H1 (cell line): Measurements from ENCODE around the gene RAP2B. TPM values are rescaled to one million over a fixed set of nuclear protein-coding genes. Genes with fewer than 3 reads are reported as not detected.

ENCODE experiments used
- CTCF ChIA-PET: fragments of 300-600 bp; sonication (Branson Sonifier 250); formaldehyde crosslinking; loops from one replicate; lab custom pipeline; 2021; ENCODE audit not compliant: partially characterized antibody; lab: Charles Lee
- POLR2A ChIA-PET: fragments of 300-600 bp; sonication (Branson Sonifier 250); formaldehyde crosslinking; loops from one replicate; lab custom pipeline; 2021; ENCODE audit warnings: inconsistent platforms; ENCODE audit not compliant: partially characterized antibody; lab: Charles Lee
- DNase-seq, 2 experiments: peaks; one replicate each; pipeline versions ENCODE4 v3.0.0 to v3.0.0-alpha.2; 2010 to 2022; ENCODE audit warnings: low spot score in 2 of 2, low read depth in 1 of 2, mixed read lengths in 1 of 2
- FAIRE-seq: peaks from 2 replicates; lab custom pipeline; 2011; peaks lifted over from hg19 to GRCh38; lab: Jason Lieb, UNC
- H2AFZ ChIP-seq: 2 replicates; pipeline ENCODE4 v1.8.1; 2012; ENCODE audit warnings: low read length, inconsistent platforms
- H2AK5ac ChIP-seq: 2 replicates; pipeline ENCODE4 v1.6.1; 2013; ENCODE audit warnings: low read depth, low read length
- H2BK120ac ChIP-seq: replicated peaks from 2 replicates; pipeline ENCODE3; 2013; ENCODE audit warnings: low read depth, low read length, inconsistent platforms
- H2BK12ac ChIP-seq: 2 replicates; pipeline ENCODE4 v1.6.1; 2013; ENCODE audit warnings: low read depth, low read length
- H2BK15ac ChIP-seq: 2 replicates; pipeline ENCODE4 v1.6.1; 2013; ENCODE audit warnings: low read length
- H2BK20ac ChIP-seq: 2 replicates; pipeline ENCODE4 v1.6.1; 2013; ENCODE audit warnings: low read length
- H2BK5ac ChIP-seq: 2 replicates; pipeline ENCODE4 v1.6.1; 2013; ENCODE audit warnings: low read depth, low read length
- H3K14ac ChIP-seq: 2 replicates; pipeline ENCODE4 v1.6.1; 2013; ENCODE audit warnings: inconsistent platforms; ENCODE audit not compliant: insufficient read length
- H3K18ac ChIP-seq: 2 replicates; pipeline ENCODE4 v1.6.1; 2013; ENCODE audit warnings: low read length; ENCODE audit errors: extremely low read depth
- H3K23ac ChIP-seq: 2 replicates; pipeline ENCODE4 v1.6.1; 2013; ENCODE audit warnings: inconsistent platforms; ENCODE audit not compliant: insufficient read length
- H3K23me2 ChIP-seq: 2 replicates; pipeline ENCODE4 v1.6.1; 2013; ENCODE audit warnings: low read depth, low read length
- H3K27ac ChIP-seq: 2 replicates; pipeline ENCODE4 v1.6.1; 2011; ENCODE audit warnings: low read depth, low read length, inconsistent platforms
- H3K27me3 ChIP-seq, 4 experiments: replicated peaks in 1 of 4; 1 replicate in 1 of 4; 2 replicates in 3 of 4; pipeline versions ENCODE4 v1.6.1 to v1.8.1; 2011 to 2013; ENCODE audit warnings: low read length in 3 of 4, mild to moderate bottlenecking in 3 of 4, inconsistent platforms in 2 of 4, mixed read lengths in 2 of 4, moderate library complexity in 1 of 4; ENCODE audit not compliant: control insufficient read depth in 3 of 4, insufficient read depth in 3 of 4; ENCODE audit errors: extremely low read depth in 1 of 4
- H3K36me3 ChIP-seq, 4 experiments: 2 replicates each; pipeline versions ENCODE4 v1.6.1 to v1.8.1; 2011 to 2013; ENCODE audit warnings: mild to moderate bottlenecking in 4 of 4, low read length in 3 of 4, moderate library complexity in 2 of 4, control low read depth in 1 of 4, inconsistent platforms in 1 of 4; ENCODE audit not compliant: insufficient read depth in 4 of 4, control insufficient read depth in 2 of 4
- H3K4ac ChIP-seq: replicated peaks from 2 replicates; pipeline ENCODE3; 2013; ENCODE audit warnings: low read length, low read depth, mixed read lengths, inconsistent platforms; ENCODE audit not compliant: insufficient read length
- H3K4me1 ChIP-seq, 4 experiments: replicated peaks in 1 of 4; 1 replicate in 1 of 4; 2 replicates in 3 of 4; pipeline versions ENCODE4 v1.6.1 to v1.8.1; 2011 to 2013; ENCODE audit warnings: low read length in 3 of 4, inconsistent platforms in 2 of 4, mixed read lengths in 1 of 4; ENCODE audit not compliant: insufficient read depth in 4 of 4, control insufficient read depth in 3 of 4
- H3K4me2 ChIP-seq, 2 experiments: 2 replicates each; pipeline versions ENCODE4 v1.6.1 to v1.8.1; 2011 to 2013; ENCODE audit warnings: low read depth in 2 of 2, low read length in 2 of 2, control low read depth in 1 of 2, inconsistent platforms in 1 of 2, mild to moderate bottlenecking in 1 of 2; ENCODE audit not compliant: insufficient read depth in 1 of 2
- H3K4me3 ChIP-seq, 4 experiments: fragments of 200-600, 300-600 bp in 1 of 4; sonication (generic), shearing (Covaris generic), sonication (Bioruptor Twin) in 1 of 4; 2 replicates each; pipeline versions ENCODE4 v1.5.1 to v1.8.1; 2011 to 2016; ENCODE audit warnings: low read length in 4 of 4, low read depth in 3 of 4, control low read depth in 2 of 4, inconsistent platforms in 2 of 4, mild to moderate bottlenecking in 2 of 4, mixed read lengths in 1 of 4, moderate library complexity in 1 of 4; ENCODE audit not compliant: insufficient read depth in 2 of 4; ENCODE audit errors: extremely low read depth in 1 of 4
- H3K56ac ChIP-seq: replicated peaks from 2 replicates; pipeline ENCODE3; 2013; ENCODE audit warnings: low read depth, mild to moderate bottlenecking, mixed read lengths, low read length, inconsistent platforms; ENCODE audit not compliant: insufficient read length
- H3K79me1 ChIP-seq: 2 replicates; pipeline ENCODE4 v1.6.1; 2013; ENCODE audit warnings: low read depth, low read length, control low read depth
- H3K79me2 ChIP-seq, 2 experiments: 2 replicates each; pipeline versions ENCODE4 v1.6.1 to v1.8.1; 2012 to 2013; ENCODE audit warnings: low read length in 2 of 2, mild to moderate bottlenecking in 2 of 2, inconsistent platforms in 1 of 2; ENCODE audit not compliant: insufficient read depth in 2 of 2, control insufficient read depth in 1 of 2
- H3K9ac ChIP-seq, 4 experiments: replicated peaks in 1 of 4; 1 replicate in 1 of 4; 2 replicates in 3 of 4; pipeline versions ENCODE4 v1.6.1 to v1.8.1; 2011 to 2013; ENCODE audit warnings: low read depth in 3 of 4, low read length in 3 of 4, control low read depth in 2 of 4, mild to moderate bottlenecking in 2 of 4, moderate library complexity in 2 of 4, inconsistent platforms in 1 of 4; ENCODE audit errors: extremely low read depth in 1 of 4
- H3K9me3 ChIP-seq, 2 experiments: 2 replicates each; pipeline versions ENCODE4 v1.6.1 to v1.8.1; 2012 to 2013; ENCODE audit warnings: mild to moderate bottlenecking in 2 of 2, moderate library complexity in 2 of 2, control low read depth in 1 of 2, inconsistent platforms in 1 of 2, low read depth in 1 of 2, low read length in 1 of 2, mixed read lengths in 1 of 2; ENCODE audit not compliant: insufficient read depth in 2 of 2
- H4K20me1 ChIP-seq, 2 experiments: replicated peaks in 1 of 2; 2 replicates each; pipeline versions ENCODE3 to v1.8.1; 2011 to 2013; ENCODE audit warnings: inconsistent platforms in 2 of 2, low read length in 2 of 2, mild to moderate bottlenecking in 1 of 2; ENCODE audit not compliant: insufficient read depth in 2 of 2, control insufficient read depth in 1 of 2
- H4K5ac ChIP-seq: 2 replicates; pipeline ENCODE4 v1.6.1; 2013; ENCODE audit warnings: low read length, low read depth, mixed read lengths, inconsistent platforms; ENCODE audit not compliant: insufficient read length
- H4K8ac ChIP-seq: 2 replicates; pipeline ENCODE4 v1.8.0; 2013; ENCODE audit warnings: mild to moderate bottlenecking, moderate library complexity, low read length, inconsistent platforms; ENCODE audit not compliant: insufficient read depth; ENCODE audit errors: extremely low read depth
- H4K91ac ChIP-seq: replicated peaks from 2 replicates; pipeline ENCODE3; 2013; ENCODE audit warnings: low read length, mixed read lengths, inconsistent platforms; ENCODE audit not compliant: insufficient read length
- ASH2L ChIP-seq: fragments of 200-600, 300-600 bp; sonication (generic); IDR thresholded peaks from one replicate; pipeline ENCODE4 v1.7.1; 2017; ENCODE audit warnings: low read length
- CBX8 ChIP-seq: fragments of 300-800, 300-1000 bp; sonication (generic); IDR thresholded peaks from 2 replicates; pipeline ENCODE4 v1.7.1; 2016; ENCODE audit warnings: low read depth, low read length, borderline replicate concordance
- CHD1 ChIP-seq: IDR thresholded peaks from 2 replicates; pipeline ENCODE4 v1.6.1; 2012; ENCODE audit warnings: low read depth, low read length, improper control_type of control experiment
- CTBP2 ChIP-seq: IDR thresholded peaks from 2 replicates; pipeline ENCODE4 v1.7.0; 2011; ENCODE audit warnings: borderline replicate concordance, mild to moderate bottlenecking, moderate library complexity, mixed read lengths, low read length; ENCODE audit not compliant: insufficient read depth, insufficient read length
- EZH2 ChIP-seq: fragments of 200-600 bp; sonication (generic); IDR thresholded peaks from 2 replicates; pipeline ENCODE4 v1.7.1; 2012; ENCODE audit warnings: low read depth, mild to moderate bottlenecking, moderate library complexity, low read length, inconsistent platforms; ENCODE audit not compliant: severe bottlenecking
- GTF2F1 ChIP-seq: IDR thresholded peaks from 2 replicates; pipeline ENCODE4 v1.6.1; 2012; ENCODE audit warnings: low read depth, low read length, improper control_type of control experiment, borderline replicate concordance
- HDAC2 ChIP-seq, 2 experiments: fragments of 300-600 bp in 1 of 2; sonication (generic) in 1 of 2; IDR thresholded peaks; 2 replicates each; pipeline ENCODE4 v1.6.1; 2011 to 2012; ENCODE audit warnings: low read depth in 2 of 2, low read length in 2 of 2, mild to moderate bottlenecking in 2 of 2, moderate library complexity in 2 of 2, borderline replicate concordance in 1 of 2, inconsistent platforms in 1 of 2
- KDM1A ChIP-seq: fragments of 200-600, 300-600 bp; sonication (generic); IDR thresholded peaks from 2 replicates; pipeline ENCODE4 v1.7.1; 2016; ENCODE audit warnings: mild to moderate bottlenecking, low read length, borderline replicate concordance
- POLR2A ChIP-seq, 2 experiments: IDR thresholded peaks; 1 replicate in 1 of 2; 2 replicates in 1 of 2; pipeline ENCODE4 v1.6.1; 2011; ENCODE audit warnings: low read depth in 2 of 2, low read length in 2 of 2, mild to moderate bottlenecking in 2 of 2; ENCODE audit errors: control extremely low read depth in 1 of 2
- RFX5 ChIP-seq: IDR thresholded peaks from 2 replicates; pipeline ENCODE4 v1.6.1; 2011; ENCODE audit warnings: low read depth, low read length, improper control_type of control experiment, borderline replicate concordance
- SP2 ChIP-seq: IDR thresholded peaks from 2 replicates; pipeline ENCODE4 v1.6.1; 2012; ENCODE audit warnings: mild to moderate bottlenecking, low read length, inconsistent platforms
- TAF1 ChIP-seq: IDR thresholded peaks from 2 replicates; pipeline ENCODE4 v1.6.1; 2011; ENCODE audit warnings: mild to moderate bottlenecking, low read depth, low read length
- WGBS, 2 experiments: shearing (Covaris generic) in 1 of 2; methylation state at CpG; one replicate each; pipeline versions ENCODE4 v1.1.6 to v1.1.7; 2013 to 2015; ENCODE audit warnings: low lambda C conversion rate in 2 of 2, mixed read lengths in 2 of 2, inconsistent platforms in 1 of 2, low coverage in 1 of 2, missing lambda C conversion rate in 1 of 2; ENCODE audit not compliant: insufficient replicate concordance in 2 of 2, insufficient coverage in 1 of 2, insufficient read length in 1 of 2; ENCODE audit errors: extremely low coverage in 1 of 2, missing lambda C conversion rate in 1 of 2; 5-methylcytosine and 5-hydroxymethylcytosine counted together
- polyA plus RNA-seq, 7 experiments: library from polyadenylated mRNA; depleted of rRNA in 3 of 7; stranded (reverse) in 5 of 7; unstranded in 2 of 7; fragments of >200 nt in 5 of 7; fragments of 200-250 nt in 2 of 7; gene quantifications; 1 replicate in 5 of 7; 2 replicates in 1 of 7; 4 replicates in 1 of 7; pipeline versions ENCODE4 v1.2.1 to v1.2.3, GENCODE V29; 2011 to 2013; ENCODE audit warnings: missing spikeins in 2 of 7, mixed read lengths in 2 of 7
- total RNA-seq: library from RNA; stranded (reverse); fragmentation: NEBNext Ultra II Directional; extraction: Animal tissue kit (Norgen Biotek cat#: 25700); gene quantifications from 2 replicates; pipeline ENCODE4 v1.2.1, GENCODE V29; 2021

RAP2B gene
- total and polyA plus RNA-seq, 2 of the 8 experiments (the other 6 are each of a cell fraction or from before 2014, with no cell fraction given): 7.5 to 20.3 TPM

- Histone ChIP-seq H3K14ac (no peak overlapping the region), H3K36me3 (no peaks in the 10 kb centered on the region), H3K9ac (no peak overlapping the region), H3K79me2 (no peaks in the 10 kb centered on the region), H2BK120ac (no peak overlapping the region), H2BK20ac (no peak overlapping the region), H3K9me3 (no peaks in the 10 kb centered on the region), H3K56ac (no peak overlapping the region), H4K91ac (no peak overlapping the region), H3K23me2 (no peaks in the 10 kb centered on the region), H4K20me1 (no peaks in the 10 kb centered on the region), H4K5ac (no peak overlapping the region), H2BK12ac (no peak overlapping the region), H4K8ac (no peak overlapping the region), H3K4me1 (no peaks in the 10 kb centered on the region), H3K4me3 (no peak overlapping the region), H3K4me2 (no peak overlapping the region)
- DNase-seq: no peak
- CTCF ChIA-PET: no interaction called here
- 92% methylated on average over 5 of the region's 5 CpGs; no CpG with 5 or more reads in 1 of the 2 experiments for WGBS, 2 experiments
- no peak for TF ChIP-seq TAF1
- TF ChIP-seq CHD1: no peak
- TF ChIP-seq GTF2F1: no peak
- TF ChIP-seq ASH2L: no peak
- TF ChIP-seq RFX5: no peak
- TF ChIP-seq CTBP2: no peak
- no peak for TF ChIP-seq CBX8
- no peak for TF ChIP-seq SP2
- TF ChIP-seq EZH2: no peak
- TF ChIP-seq POLR2A (IDR thresholded peaks at IDR 0.05; ENCODE audit: control extremely low read depth in 1 of 2, low read depth in 2 of 2, low read length in 2 of 2): no peak
- no peak for TF ChIP-seq KDM1A
- no peak for TF ChIP-seq HDAC2 (IDR thresholded peaks at IDR 0.05; ENCODE audit: borderline replicate concordance in 1 of 2, low read depth in 2 of 2, low read length in 2 of 2)
- TF ChIP-seq, all 59 proteins: peak for 0
- no peaks in the 10 kb centered on the region for H3K79me1 ChIP-seq
- FAIRE-seq: no peak
- H3K23ac ChIP-seq: no peak overlapping the region
- H2AFZ ChIP-seq: no peak overlapping the region
- no peak overlapping the region for H2AK5ac ChIP-seq
- no peak overlapping the region for H2BK5ac ChIP-seq
- no peak overlapping the region for H3K18ac ChIP-seq
- POLR2A ChIA-PET: no interaction called here
- H3K27ac ChIP-seq: no peak overlapping the region
- H3K4ac ChIP-seq: no peak overlapping the region
- no peak overlapping the region for H2BK15ac ChIP-seq
- H3K27me3 ChIP-seq: no peaks in the 10 kb centered on the region
Measured at GRCh38 chr3:153195349-153195879, 33.4 kb downstream of the RAP2B start.
